ENCODE measurements around the gene TSFM.
"Not testable (repeated sequence)": the region's sequence is repeated elsewhere in the genome, so short reads cannot be mapped to it uniquely, and the experiment has no call there.

The TSFM gene

DNA sequence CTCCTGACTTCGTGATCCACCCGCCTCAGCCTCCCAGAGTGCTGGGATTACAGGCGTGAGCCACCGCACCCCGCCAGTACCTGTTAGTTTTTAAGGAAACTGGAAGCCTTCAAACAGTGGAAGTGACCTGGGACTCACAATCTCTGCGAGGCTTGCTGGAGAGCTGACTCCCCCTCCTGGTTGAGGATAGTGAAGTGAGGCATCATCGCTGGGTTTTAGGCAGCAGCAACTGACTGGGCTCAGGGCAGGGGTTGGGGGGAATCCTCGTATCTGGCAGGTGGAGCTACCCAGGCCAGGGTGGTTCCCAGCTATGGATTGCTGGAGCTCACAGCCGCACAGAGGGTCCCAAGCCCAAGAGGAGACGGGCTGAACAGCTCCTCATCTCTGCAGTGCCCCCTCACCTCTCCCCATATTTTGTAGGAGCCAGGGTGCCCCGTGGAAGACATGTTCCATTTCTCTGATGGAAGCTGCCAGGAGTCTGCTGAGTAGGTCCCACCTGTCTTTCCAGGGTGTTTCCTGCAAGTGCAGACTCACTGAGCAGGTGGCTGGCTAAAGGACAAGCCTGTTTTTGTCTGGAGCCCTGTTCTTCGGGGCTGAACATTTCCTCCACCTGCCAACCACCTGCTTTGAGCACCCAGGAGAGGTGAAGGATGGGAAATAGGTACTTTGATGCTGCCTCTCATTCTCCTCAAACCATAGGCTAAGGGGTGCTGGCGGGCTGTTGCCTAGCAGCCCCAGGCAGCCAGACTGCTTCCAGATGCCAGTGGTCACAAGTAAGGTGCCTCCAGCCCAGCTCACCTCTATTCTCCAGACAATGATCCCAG lies 32.8 kb downstream of the TSFM start:
- H3K36me3 Mint-ChIP-seq: peaks cover 1% of the 10 kb centered on the region
- no peak for ATAC-seq (ENCODE audit: low read depth)
- no peak overlapping the region for H3K4me3 Mint-ChIP-seq

DNA sequence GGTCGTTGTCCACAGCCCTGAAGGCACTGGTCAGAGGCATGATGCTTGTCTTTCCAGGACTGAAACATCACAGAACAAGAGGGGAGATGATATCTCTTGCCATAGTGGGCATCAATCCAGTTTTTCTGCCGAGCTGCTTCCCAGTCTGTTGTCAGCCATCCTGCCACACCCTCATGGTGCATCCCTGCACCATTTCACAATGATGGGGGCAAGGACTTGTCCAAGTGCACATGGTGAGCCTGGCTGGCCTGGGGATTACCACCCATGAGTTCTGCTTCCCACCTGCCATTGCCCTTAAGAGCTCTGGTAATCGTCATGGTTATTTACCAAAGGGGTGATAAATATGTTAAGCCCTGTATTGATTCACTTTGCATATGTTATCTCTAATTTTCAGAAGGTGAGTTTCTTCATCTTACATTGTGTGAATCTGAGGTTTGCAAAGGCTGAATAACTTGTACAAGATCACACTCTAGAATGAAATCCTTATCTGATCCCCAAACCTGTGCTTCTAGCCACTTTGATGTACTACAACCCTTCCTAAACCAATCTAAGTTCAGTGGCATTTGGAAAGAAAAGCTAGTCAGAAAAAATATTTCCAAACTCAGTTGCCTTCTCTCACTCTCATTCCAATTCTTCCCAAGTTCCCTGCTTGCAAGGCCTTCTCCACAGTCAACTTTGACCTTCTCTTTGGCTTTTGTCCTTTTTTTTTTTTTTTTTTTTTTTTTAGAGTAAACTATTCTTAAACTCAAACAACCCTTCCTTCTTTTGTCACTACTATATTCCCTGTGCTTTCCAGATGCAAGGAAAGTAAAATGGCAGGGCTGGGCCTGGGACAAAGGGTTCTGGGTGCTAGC lies 33.6 kb downstream of the TSFM start:
- H3K27ac Mint-ChIP-seq: no peak overlapping the region
- no peaks in the 10 kb centered on the region for H3K9me3 Mint-ChIP-seq
- peaks cover 3% of the 10 kb centered on the region for H3K4me1 Mint-ChIP-seq
- ATAC-seq (ENCODE audit: low read depth): no peak
- DNase-seq (ENCODE audit: low spot score in 2 of 2): no peak
- no peak overlapping the region for H3K4me3 Mint-ChIP-seq
- peaks cover 7% of the 10 kb centered on the region for H3K36me3 Mint-ChIP-seq
- no peaks in the 10 kb centered on the region for H3K27me3 Mint-ChIP-seq

More for the DNA sequence above, 32.8 kb downstream of the TSFM start:
- Mint-ChIP-seq H3K9me3 (no peaks in the 10 kb centered on the region), H3K27me3 (no peaks in the 10 kb centered on the region), H3K4me1 (peaks cover 3% of the 10 kb centered on the region), H3K27ac (no peak overlapping the region)
- DNase-seq (ENCODE audit: low spot score in 2 of 2): no peak

DNA sequence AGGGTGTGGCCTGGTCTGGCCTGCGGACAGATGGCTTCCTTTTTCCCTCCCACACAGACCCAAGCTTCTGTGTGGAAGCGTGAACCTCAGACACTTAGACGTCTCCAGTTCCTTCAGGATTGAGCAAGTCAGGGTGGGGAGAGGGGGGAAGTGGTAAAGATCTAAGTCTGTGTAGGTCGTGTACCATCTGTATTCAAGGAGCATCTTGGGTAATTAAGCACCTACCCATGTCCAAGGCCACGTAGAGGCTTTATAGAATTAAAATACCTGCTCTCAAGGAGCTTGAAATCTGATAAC lies 34.2 kb downstream of the TSFM start:
- H3K4me1 Mint-ChIP-seq: peaks cover 3% of the 10 kb centered on the region
- H3K27ac Mint-ChIP-seq: no peak overlapping the region
- no peaks in the 10 kb centered on the region for H3K9me3 Mint-ChIP-seq
- ATAC-seq (ENCODE audit: low read depth) (no peak), DNase-seq (ENCODE audit: low spot score in 2 of 2) (no peak)
- H3K27me3 Mint-ChIP-seq: no peaks in the 10 kb centered on the region
- H3K4me3 Mint-ChIP-seq: no peak overlapping the region
- peaks cover 10% of the 10 kb centered on the region for H3K36me3 Mint-ChIP-seq

DNA sequence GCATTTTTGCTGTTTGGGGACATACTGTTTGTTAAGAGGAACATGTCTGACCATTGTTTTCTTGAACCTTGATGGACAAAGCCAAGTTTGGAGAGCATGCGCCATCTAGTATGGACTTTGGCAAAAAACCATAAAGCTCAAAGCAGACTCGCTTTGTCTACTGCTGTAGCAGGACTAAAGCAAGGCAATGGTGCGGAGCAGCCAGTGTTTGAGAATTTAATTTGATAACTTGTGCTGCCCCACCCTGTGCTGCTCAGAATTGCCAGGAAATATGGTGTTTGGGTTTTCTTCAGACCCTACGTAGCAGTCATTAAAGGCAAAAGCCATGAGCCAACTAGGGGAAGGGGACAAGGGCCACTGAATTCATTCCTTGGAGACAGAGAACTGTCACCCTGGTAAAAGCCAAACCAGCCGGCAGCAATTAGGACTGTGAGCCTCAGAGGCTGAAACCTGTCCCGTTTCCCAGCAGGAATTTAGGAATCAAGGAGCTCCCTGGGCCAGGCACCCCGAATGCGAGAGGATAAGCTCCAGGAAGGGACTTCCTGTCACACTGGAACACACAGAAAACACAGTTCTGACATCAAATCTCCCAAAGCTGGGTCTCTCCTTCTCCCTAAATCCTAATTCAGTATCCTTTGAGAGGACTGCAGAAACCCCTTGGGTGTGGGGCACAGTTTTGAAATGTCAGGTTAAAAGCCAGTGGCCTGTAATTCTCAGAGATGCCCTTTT lies 34.8 kb downstream of the TSFM start:
- Mint-ChIP-seq H3K36me3 (peaks cover 11% of the 10 kb centered on the region), H3K27me3 (no peaks in the 10 kb centered on the region), H3K9me3 (no peaks in the 10 kb centered on the region), H3K27ac (no peak overlapping the region), H3K4me1 (peaks cover 3% of the 10 kb centered on the region), H3K4me3 (no peak overlapping the region)
- no peak for ATAC-seq (ENCODE audit: low read depth)
- no peak for DNase-seq (ENCODE audit: low spot score in 2 of 2)

DNA sequence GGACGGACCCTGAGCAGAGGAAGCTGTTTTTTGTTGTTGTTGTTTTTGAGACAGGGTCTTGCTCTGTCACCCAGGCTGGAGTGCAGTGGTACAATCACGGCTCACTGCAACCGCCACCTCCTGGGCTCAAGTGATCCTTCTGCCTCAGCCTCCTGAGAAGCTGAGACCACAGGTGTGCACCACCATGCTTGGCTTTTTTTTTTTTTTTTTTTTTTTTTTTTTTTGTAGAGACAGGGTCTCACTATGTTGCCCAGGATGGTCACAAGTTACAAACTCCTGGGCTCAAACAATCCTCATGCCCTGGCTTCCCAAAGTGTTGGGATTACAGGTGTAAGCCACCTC lies 35.4 kb downstream of the TSFM start:
- DNase-seq (ENCODE audit: low spot score in 2 of 2); ATAC-seq (ENCODE audit: low read depth); H3K27me3 Mint-ChIP-seq; H3K9me3 Mint-ChIP-seq; H3K27ac Mint-ChIP-seq; H3K4me3 Mint-ChIP-seq; H3K4me1 Mint-ChIP-seq: not testable (repeated sequence)
- H3K36me3 Mint-ChIP-seq: peaks cover 11% of the 10 kb centered on the region

DNA sequence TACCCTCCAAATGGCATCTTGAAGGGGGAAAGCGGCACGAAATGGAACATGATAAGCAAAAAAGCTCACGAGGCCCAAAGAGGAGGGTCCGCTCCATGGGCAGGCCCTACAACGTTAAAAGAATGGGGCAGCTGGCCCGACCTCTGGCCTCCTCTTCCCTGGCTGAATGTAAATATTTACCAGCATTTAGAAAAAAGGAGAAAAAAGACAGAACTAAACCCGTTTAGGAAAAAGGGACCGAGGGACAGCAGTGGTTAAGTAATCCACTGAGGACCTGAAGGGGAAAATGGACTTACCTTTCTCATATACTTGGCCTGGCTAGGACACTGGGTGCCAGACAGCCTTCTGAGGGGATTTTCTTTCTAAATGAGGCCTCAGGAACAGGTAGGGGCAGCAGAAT lies 37.5 kb downstream of the TSFM start:
- not testable (repeated sequence) for H3K4me3 Mint-ChIP-seq; H3K27me3 Mint-ChIP-seq; DNase-seq (ENCODE audit: low spot score in 2 of 2); H3K9me3 Mint-ChIP-seq; ATAC-seq (ENCODE audit: low read depth); H3K4me1 Mint-ChIP-seq; H3K27ac Mint-ChIP-seq
- H3K36me3 Mint-ChIP-seq: peaks cover 23% of the 10 kb centered on the region

DNA sequence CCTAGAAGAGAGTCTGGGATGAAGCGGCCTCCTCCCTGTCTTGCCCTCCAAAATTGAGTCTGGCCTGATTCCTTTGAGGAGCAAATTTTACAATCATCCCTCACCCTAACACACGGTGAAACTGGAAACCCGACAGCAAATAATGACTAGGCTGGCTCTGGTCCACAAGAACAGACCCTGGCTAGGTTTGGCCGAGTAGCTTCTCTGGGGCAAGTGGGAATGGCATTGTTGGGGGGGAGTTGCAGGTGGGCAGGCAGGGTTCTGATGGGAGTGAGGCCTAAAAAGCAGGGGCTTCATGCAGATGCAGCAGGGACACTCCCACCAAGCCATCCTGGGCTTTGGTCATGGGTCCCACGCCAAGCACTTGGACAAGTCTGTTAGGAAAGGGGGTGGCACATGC lies 38.4 kb downstream of the TSFM start:
- not testable (repeated sequence) for DNase-seq (ENCODE audit: low spot score in 2 of 2); H3K27me3 Mint-ChIP-seq; H3K4me3 Mint-ChIP-seq; ATAC-seq (ENCODE audit: low read depth); H3K9me3 Mint-ChIP-seq; H3K4me1 Mint-ChIP-seq
- Mint-ChIP-seq H3K27ac (peak overlapping the region; percentile 59), H3K36me3 (peaks cover 32% of the 10 kb centered on the region)

DNA sequence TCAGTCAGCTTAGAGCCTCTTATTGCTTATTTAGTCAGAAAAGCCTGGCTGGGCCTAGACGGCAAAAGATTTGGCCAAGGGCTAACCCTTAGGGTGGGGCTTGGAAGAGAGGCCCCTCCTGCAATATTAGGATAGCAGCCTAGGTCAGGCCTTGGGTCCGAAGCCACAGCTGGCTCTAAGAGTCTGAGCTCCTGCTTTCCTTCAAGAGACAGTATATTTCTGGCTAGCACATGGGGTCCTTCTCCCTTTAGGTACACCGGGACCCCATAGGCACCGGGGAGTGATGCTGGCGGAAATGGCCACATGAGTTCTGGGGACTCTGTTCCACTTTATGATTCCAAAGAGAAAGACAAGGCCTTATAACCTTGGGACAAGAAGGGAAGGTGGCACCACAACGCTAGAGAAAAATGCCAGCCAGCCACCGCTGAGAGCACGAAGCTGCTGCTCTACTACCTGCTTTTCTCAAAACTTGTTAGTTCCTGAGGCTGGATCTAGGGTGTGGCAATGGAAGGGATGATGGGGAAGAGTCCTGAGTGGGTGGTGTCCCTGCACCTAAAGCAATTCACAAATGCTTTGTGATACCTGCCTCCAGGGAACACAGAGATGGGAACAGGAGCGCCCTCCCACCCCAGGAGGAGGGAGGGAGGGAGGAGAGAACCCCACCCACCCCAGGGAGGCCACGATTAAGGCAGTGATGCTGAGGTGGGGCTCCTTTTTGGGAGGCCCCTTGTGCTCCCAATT lies 39.1 kb downstream of the TSFM start:
- Mint-ChIP-seq H3K4me1 (peaks cover 5% of the 10 kb centered on the region), H3K36me3 (peaks cover 33% of the 10 kb centered on the region), H3K4me3 (no peak overlapping the region), H3K9me3 (no peaks in the 10 kb centered on the region), H3K27me3 (no peaks in the 10 kb centered on the region), H3K27ac (no peak overlapping the region)
- no peak for DNase-seq (ENCODE audit: low spot score in 2 of 2)
- no peak for ATAC-seq (ENCODE audit: low read depth)

DNA sequence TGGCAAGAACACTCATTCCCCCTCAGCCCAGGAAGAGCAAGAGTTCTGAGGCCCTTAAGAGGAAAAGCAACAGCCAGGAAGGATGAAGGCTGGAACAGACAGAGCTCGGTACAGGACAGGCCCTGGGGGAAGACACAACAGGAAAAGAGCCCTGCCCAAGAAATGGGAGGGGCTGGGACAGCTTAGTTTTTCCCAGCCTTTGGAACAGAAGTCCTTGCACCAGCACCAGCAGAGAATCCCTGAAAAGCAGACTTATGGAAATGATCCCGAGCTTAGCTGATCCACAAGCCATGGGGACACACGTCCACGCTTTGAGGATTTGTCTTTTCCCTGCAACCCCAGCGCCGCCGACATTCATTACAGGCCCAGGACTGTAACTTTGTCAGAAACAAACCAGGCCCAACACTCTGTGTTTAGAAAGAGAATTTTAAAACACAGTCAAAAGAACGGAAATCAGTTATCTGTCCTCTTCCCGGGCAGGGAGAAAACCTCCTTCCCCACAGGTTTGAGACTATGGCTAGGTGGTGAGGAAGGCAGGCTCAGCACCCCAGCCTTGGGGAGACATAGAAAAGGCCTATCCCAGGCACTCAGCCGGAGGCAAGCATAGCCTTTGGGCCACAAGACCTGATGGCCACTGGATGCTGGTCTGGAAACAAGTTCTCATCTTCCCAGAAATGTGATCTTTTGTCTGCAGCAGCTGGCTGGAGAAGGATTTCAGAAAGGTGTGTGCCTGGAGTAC lies 40.0 kb downstream of the TSFM start:
- H3K4me3 Mint-ChIP-seq: no peak overlapping the region
- no peaks in the 10 kb centered on the region for H3K9me3 Mint-ChIP-seq
- no peaks in the 10 kb centered on the region for H3K27me3 Mint-ChIP-seq
- no peak for ATAC-seq (ENCODE audit: low read depth)
- DNase-seq (ENCODE audit: low spot score in 2 of 2): no peak
- H3K36me3 Mint-ChIP-seq: peaks cover 38% of the 10 kb centered on the region
- no peak overlapping the region for H3K27ac Mint-ChIP-seq
- peaks cover 7% of the 10 kb centered on the region for H3K4me1 Mint-ChIP-seq

DNA sequence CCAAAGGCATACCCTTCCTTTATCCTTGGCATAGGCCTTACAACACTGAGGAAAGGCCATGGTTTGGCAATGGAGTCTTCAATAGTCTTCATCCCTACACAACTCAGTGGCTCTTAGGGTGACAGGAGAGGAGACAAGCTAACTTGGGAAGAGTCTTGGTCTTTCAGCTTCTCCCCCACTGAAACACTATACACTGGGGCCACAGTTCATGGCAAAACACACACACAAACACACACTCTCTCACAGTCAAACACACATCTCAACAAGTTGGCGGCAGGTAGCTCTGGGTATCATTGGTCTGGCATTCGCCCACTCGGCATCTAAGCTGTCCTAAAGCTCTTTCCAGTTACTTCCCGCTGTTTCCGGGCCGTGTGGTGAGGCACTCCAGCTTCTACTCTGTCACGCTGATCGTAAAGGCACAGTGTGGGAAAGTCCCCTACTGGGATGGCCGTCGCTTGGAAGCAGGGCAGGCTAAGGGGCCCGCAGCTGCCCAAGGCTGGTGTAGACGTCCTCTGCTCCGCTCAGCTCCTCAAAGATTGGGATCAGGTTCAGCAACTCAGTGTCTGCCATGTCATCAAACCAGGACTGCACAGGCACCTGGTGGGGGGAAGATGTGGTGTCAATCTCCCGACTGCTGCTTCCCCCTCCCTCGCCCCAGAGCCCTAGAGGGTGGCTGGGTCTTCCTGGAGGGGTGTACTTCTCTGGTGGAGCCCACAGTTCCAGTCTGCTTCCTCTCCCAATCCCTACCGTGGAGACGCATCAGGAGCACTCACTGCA lies 40.7 kb downstream of the TSFM start:
- peak overlapping the region; percentile 48 for H3K27ac Mint-ChIP-seq

DNA sequence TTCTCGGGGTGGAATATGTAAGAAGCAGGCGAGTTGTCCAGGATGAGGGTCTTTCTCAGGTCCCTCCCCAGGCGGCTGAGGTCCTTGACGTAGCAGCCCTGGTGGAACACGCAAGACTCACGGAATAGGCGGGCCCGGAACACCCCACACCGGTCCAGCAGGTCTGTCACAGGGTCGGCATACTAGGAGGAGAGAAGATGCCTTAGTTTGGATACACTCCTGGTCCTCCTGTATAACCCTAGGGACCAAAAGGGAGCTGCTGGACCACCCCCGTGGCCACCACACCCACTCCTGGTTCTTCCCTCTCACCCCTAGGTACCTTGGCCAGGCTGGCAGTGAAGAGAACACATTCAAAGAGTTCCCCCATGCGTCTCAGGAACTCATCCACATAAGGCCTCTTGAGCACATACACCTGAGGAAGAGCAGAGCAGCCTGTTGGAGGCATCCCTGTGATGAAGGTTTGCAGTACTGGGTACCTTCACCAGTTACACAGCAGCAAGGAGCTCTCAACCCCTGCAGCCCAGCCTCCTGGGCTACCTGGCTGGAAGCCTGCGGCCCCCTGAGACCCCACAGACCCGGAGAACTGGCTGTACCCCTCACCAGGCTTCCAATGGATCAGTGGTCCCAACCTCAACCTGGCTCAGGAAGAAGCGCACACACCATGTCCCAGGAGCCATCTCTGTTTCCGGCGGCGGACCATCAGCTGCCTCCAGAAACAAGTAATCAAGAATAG lies 41.5 kb downstream of the TSFM start:
- no peak for DNase-seq (ENCODE audit: low spot score in 2 of 2)
- Mint-ChIP-seq H3K4me1 (peaks cover 6% of the 10 kb centered on the region), H3K27ac (no peak overlapping the region), H3K36me3 (peaks cover 40% of the 10 kb centered on the region), H3K27me3 (no peaks in the 10 kb centered on the region), H3K4me3 (no peak overlapping the region), H3K9me3 (no peaks in the 10 kb centered on the region)
- ATAC-seq (ENCODE audit: low read depth): no peak

More for the DNA sequence above, 40.7 kb downstream of the TSFM start:
- H3K9me3 Mint-ChIP-seq: no peaks in the 10 kb centered on the region
- no peak for ATAC-seq (ENCODE audit: low read depth)
- no peak overlapping the region for H3K4me3 Mint-ChIP-seq
- peaks cover 7% of the 10 kb centered on the region for H3K4me1 Mint-ChIP-seq
- H3K36me3 Mint-ChIP-seq: peaks cover 38% of the 10 kb centered on the region
- DNase-seq (ENCODE audit: low spot score in 2 of 2): no peak
- no peaks in the 10 kb centered on the region for H3K27me3 Mint-ChIP-seq

DNA sequence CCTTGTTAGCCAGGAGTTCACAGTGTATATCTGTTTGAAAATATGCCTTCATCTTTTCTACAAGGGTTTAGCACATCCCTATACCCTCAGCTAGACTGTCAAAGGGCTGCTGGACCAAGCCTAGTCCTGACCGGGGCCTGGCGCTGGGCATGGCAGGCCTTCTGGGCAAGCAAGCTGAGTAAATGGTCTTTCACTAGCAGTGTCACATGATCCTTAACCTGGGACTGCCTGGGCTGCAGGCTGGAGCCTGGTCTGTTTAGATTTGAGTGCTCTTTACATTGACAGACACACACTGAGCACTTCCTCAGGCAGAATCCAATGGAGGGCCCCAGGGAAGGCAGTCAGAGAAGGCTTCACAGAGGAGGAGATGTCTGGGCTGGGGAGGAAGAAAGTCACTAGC lies 42.9 kb downstream of the TSFM start:
- Mint-ChIP-seq H3K27me3 (no peaks in the 10 kb centered on the region), H3K36me3 (peaks cover 43% of the 10 kb centered on the region), H3K27ac (peak overlapping the region; percentile 4), H3K4me3 (no peak overlapping the region), H3K4me1 (peaks cover 9% of the 10 kb centered on the region), H3K9me3 (no peaks in the 10 kb centered on the region)
- ATAC-seq (ENCODE audit: low read depth): no peak
- DNase-seq (ENCODE audit: low spot score in 2 of 2): no peak

All from memory B cell (primary cell).